ENCODE data around the gene SLC29A3.

GRCh38 chr10:71372882-71373495 is 53.9 kb downstream of the SLC29A3 start:
- TF ChIP-seq ZNF274 (IDR thresholded peaks at IDR 0.05; ENCODE audit: low read depth, low read length), result no peak
- TF ChIP-seq YY1 (IDR thresholded peaks at IDR 0.05; ENCODE audit: insufficient read depth, insufficient read length), result no peak
